ENCODE results near the gene EFCAB7. TPM values are rescaled to one million over a fixed set of nuclear protein-coding genes. Genes with fewer than 3 reads are reported as not detected.

Gene EFCAB7
- total and polyA plus RNA-seq, 2 of the 8 experiments (the other 6 are each of a cell fraction or from before 2014, with no cell fraction given): 1.1 to 3.1 TPM

DNA sequence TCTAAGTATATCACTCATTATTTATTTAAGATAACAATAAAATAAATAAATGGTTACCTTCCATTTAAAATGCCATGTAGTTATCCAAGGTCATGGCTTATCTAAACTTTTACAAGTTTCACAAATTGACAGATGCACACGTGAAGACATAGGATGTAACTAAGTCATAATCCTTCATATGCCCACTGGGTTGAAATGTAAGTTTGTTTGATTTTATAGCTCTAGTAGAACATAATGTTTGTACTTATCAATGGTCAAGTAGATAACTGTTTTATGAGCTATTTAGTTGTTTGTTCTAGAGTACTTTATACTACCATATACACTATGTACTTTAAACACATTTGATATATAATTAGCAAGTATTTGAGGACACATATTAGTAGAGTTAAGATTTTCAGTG lies 43.3 kb upstream of the EFCAB7 start:
- no peaks in the 10 kb centered on the region for H4K20me1 ChIP-seq (replicated peaks in 1 of 2; ENCODE audit: control insufficient read depth in 1 of 2, insufficient read depth in 2 of 2, low read length in 2 of 2)
- FAIRE-seq: no peak
- no peak overlapping the region for H3K23ac ChIP-seq (ENCODE audit: insufficient read length)
- no peak overlapping the region for H2BK120ac ChIP-seq (replicated peaks; ENCODE audit: low read depth, low read length)
- H3K9me3 ChIP-seq (ENCODE audit: insufficient read depth in 2 of 2, low read depth in 1 of 2, low read length in 1 of 2): no peaks in the 10 kb centered on the region
- no peak overlapping the region for H3K14ac ChIP-seq (ENCODE audit: insufficient read length)
- H3K4ac ChIP-seq (replicated peaks; ENCODE audit: insufficient read length, low read depth, low read length): no peak overlapping the region
- H2BK15ac ChIP-seq (ENCODE audit: low read length): no peak overlapping the region
- no peak for DNase-seq (ENCODE audit: low read depth in 1 of 2, low spot score in 2 of 2)
- no peaks in the 10 kb centered on the region for H3K36me3 ChIP-seq (ENCODE audit: control insufficient read depth in 2 of 4, insufficient read depth in 4 of 4, low read length in 3 of 4)
- H2BK5ac ChIP-seq (ENCODE audit: low read depth, low read length): no peak overlapping the region
- POLR2A ChIA-PET (ENCODE audit: partially characterized antibody): no interaction called here
- no peak overlapping the region for H3K56ac ChIP-seq (replicated peaks; ENCODE audit: insufficient read length, low read depth, low read length)
- no peak overlapping the region for H4K91ac ChIP-seq (replicated peaks; ENCODE audit: insufficient read length, low read length)
- no peak overlapping the region for H3K4me2 ChIP-seq (ENCODE audit: insufficient read depth in 1 of 2, low read depth in 2 of 2, low read length in 2 of 2)
- no peak overlapping the region for H3K4me3 ChIP-seq (ENCODE audit: extremely low read depth in 1 of 4, insufficient read depth in 2 of 4, low read depth in 3 of 4, low read length in 4 of 4)
- H2BK12ac ChIP-seq (ENCODE audit: low read depth, low read length): no peak overlapping the region
- H3K18ac ChIP-seq (ENCODE audit: extremely low read depth, low read length): no peak overlapping the region
- no peak overlapping the region for H3K9ac ChIP-seq (replicated peaks in 1 of 4; ENCODE audit: extremely low read depth in 1 of 4, low read depth in 3 of 4, low read length in 3 of 4)
- H3K4me1 ChIP-seq (replicated peaks in 1 of 4; ENCODE audit: control insufficient read depth in 3 of 4, insufficient read depth in 4 of 4, low read length in 3 of 4): no peaks in the 10 kb centered on the region
- no peak for TF ChIP-seq NANOG (IDR thresholded peaks at IDR 0.05; ENCODE audit: insufficient read depth, low read depth, low read length, poor library complexity, severe bottlenecking)
- TF ChIP-seq RNF2 (IDR thresholded peaks at IDR 0.05; ENCODE audit: borderline replicate concordance, low read depth, low read length, missing control alignments, poor library complexity, severe bottlenecking): no peak
- no peak for TF ChIP-seq SP1 (IDR thresholded peaks at IDR 0.05; ENCODE audit: low read depth, low read length)
- no peak for TF ChIP-seq CEBPB (IDR thresholded peaks at IDR 0.05; ENCODE audit: low read depth, low read length)
- TF ChIP-seq CBX5 (IDR thresholded peaks at IDR 0.05; ENCODE audit: low read depth, low read length): no peak
- no peak for TF ChIP-seq HDAC6 (IDR thresholded peaks at IDR 0.05; ENCODE audit: low read depth, low read length)
- no peak for TF ChIP-seq GABPA (IDR thresholded peaks at IDR 0.05; ENCODE audit: borderline replicate concordance, insufficient read depth, low read length)
- TF ChIP-seq POLR2AphosphoS5 (IDR thresholded peaks at IDR 0.05; ENCODE audit: low read depth, low read length): no peak
- no peak for TF ChIP-seq TAF1 (IDR thresholded peaks at IDR 0.05; ENCODE audit: low read depth, low read length)
- no peak for TF ChIP-seq SIN3A (conservative IDR thresholded peaks at IDR 0.05 in 1 of 2, IDR thresholded peaks at IDR 0.05 in 1 of 2; ENCODE audit: low read depth in 1 of 2, low read length in 2 of 2)
- H2AK5ac ChIP-seq (ENCODE audit: low read depth, low read length): no peak overlapping the region
- WGBS, 2 experiments (ENCODE audit: extremely low coverage in 1 of 2, insufficient coverage in 1 of 2, insufficient read length in 1 of 2, insufficient replicate concordance in 2 of 2, low coverage in 1 of 2, low lambda C conversion rate in 2 of 2, missing lambda C conversion rate in 1 of 2): 100% methylated on average over 1 of the region's 1 CpG; no CpG with 5 or more reads in 1 of the 2 experiments
- no peak overlapping the region for H3K27ac ChIP-seq (ENCODE audit: low read depth, low read length)
- CTCF ChIA-PET (ENCODE audit: partially characterized antibody): interaction anchor here (0.6 kb wide), 1 partner anchor 107 kb away, joined by 5 read pairs; no protein-coding TSS in a partner anchor
- H2AFZ ChIP-seq (ENCODE audit: low read length): no peak overlapping the region
- no peaks in the 10 kb centered on the region for H3K23me2 ChIP-seq (ENCODE audit: low read depth, low read length)
- no peak overlapping the region for H4K8ac ChIP-seq (ENCODE audit: extremely low read depth, insufficient read depth, low read length)
- H3K27me3 ChIP-seq (replicated peaks in 1 of 4; ENCODE audit: control insufficient read depth in 3 of 4, extremely low read depth in 1 of 4, insufficient read depth in 3 of 4, low read length in 3 of 4): no peaks in the 10 kb centered on the region
- no peak overlapping the region for H2BK20ac ChIP-seq (ENCODE audit: low read length)
- H4K5ac ChIP-seq (ENCODE audit: insufficient read length, low read depth, low read length): no peak overlapping the region
- no peaks in the 10 kb centered on the region for H3K79me2 ChIP-seq (ENCODE audit: control insufficient read depth in 1 of 2, insufficient read depth in 2 of 2, low read length in 2 of 2)
- no peaks in the 10 kb centered on the region for H3K79me1 ChIP-seq (ENCODE audit: low read depth, low read length)

All from H1 (cell line).